IMR-90 (cell line): Measurements from ENCODE around the gene BRCA1. TPM values are rescaled to one million over a fixed set of nuclear protein-coding genes. Genes with fewer than 3 reads are reported as not detected.

Experiments
- ATAC-seq: fragments of 200-7000 bp; cut with Tn5 transposase; 2 replicates; pipeline ENCODE4 v1.9.1; 2020; ENCODE audit warnings: low read depth, mild to moderate bottlenecking, moderate library complexity
- BruUV-seq: library from RNA; stranded (reverse); fragments of 400-500 nt; replicated peaks from 2 replicates; lab custom pipeline; 2021; lab: Mats Ljungman, UMichigan
- CTCF ChIA-PET: fragments of 300-600 bp; formaldehyde crosslinking; extraction: SDS; loops from one replicate; lab custom pipeline; 2021; ENCODE audit warnings: antibody characterized with exemption; lab: Yijun Ruan, JAX
- POLR2A ChIA-PET: fragments of 300-600 bp; sonication (Branson Sonifier 250); formaldehyde crosslinking; loops from one replicate; lab custom pipeline; 2022; ENCODE audit warnings: antibody characterized with exemption; ENCODE audit not compliant: unreplicated experiment; lab: Charles Lee
- DNase-seq: peaks from one replicate; pipeline ENCODE4 v3.0.0; 2013
- H2AFZ ChIP-seq: replicated peaks from 2 replicates; pipeline ENCODE3; 2013; ENCODE audit warnings: low read length, mild to moderate bottlenecking; ENCODE audit not compliant: poor library complexity
- H2AK5ac ChIP-seq: 2 replicates; pipeline ENCODE4 v1.6.1; 2013; ENCODE audit warnings: low read depth, low read length, inconsistent platforms
- H2AK9ac ChIP-seq: replicated peaks from 2 replicates; pipeline ENCODE3; 2013; ENCODE audit warnings: mild to moderate bottlenecking, low read depth, low read length, moderate library complexity; ENCODE audit not compliant: poor library complexity
- H2BK120ac ChIP-seq: 2 replicates; pipeline ENCODE4 v1.6.1; 2013; ENCODE audit warnings: low read depth, low read length, inconsistent platforms
- H2BK15ac ChIP-seq: 3 replicates; pipeline ENCODE4 v1.6.1; 2013; ENCODE audit warnings: low read depth, low read length, inconsistent platforms
- H2BK20ac ChIP-seq: 2 replicates; pipeline ENCODE4 v1.6.1; 2013; ENCODE audit warnings: low read depth, mild to moderate bottlenecking, inconsistent platforms, low read length, moderate library complexity
- H2BK5ac ChIP-seq: 2 replicates; pipeline ENCODE4 v1.6.1; 2013; ENCODE audit warnings: mild to moderate bottlenecking, low read depth, low read length, inconsistent platforms; ENCODE audit not compliant: poor library complexity, severe bottlenecking
- H3K14ac ChIP-seq: replicated peaks from 2 replicates; pipeline ENCODE4 v1.6.1; 2013; ENCODE audit warnings: low read depth, low read length, inconsistent platforms
- H3K18ac ChIP-seq: 2 replicates; pipeline ENCODE4 v1.6.1; 2013; ENCODE audit warnings: low read depth, low read length, control low read depth
- H3K23ac ChIP-seq: 2 replicates; pipeline ENCODE4 v1.6.1; 2013; ENCODE audit warnings: low read depth, low read length, inconsistent platforms
- H3K27ac ChIP-seq: 2 replicates; pipeline ENCODE4 v1.5.1; 2013; ENCODE audit warnings: mild to moderate bottlenecking, control low read depth, low read length; ENCODE audit not compliant: insufficient read depth
- H3K27me3 ChIP-seq: 2 replicates; pipeline ENCODE4 v1.6.1; 2013; ENCODE audit warnings: low read length; ENCODE audit not compliant: control insufficient read depth, insufficient read depth
- H3K36me3 ChIP-seq: 2 replicates; pipeline ENCODE4 v1.6.1; 2013; ENCODE audit warnings: low read length, mixed read lengths; ENCODE audit not compliant: control insufficient read depth, insufficient read depth
- H3K4ac ChIP-seq: 2 replicates; pipeline ENCODE4 v1.6.1; 2013; ENCODE audit warnings: low read depth, low read length, inconsistent platforms
- H3K4me1 ChIP-seq: 2 replicates; pipeline ENCODE4 v1.6.1; 2013; ENCODE audit warnings: low read length, mixed read lengths; ENCODE audit not compliant: control insufficient read depth, insufficient read depth
- H3K4me2 ChIP-seq: 2 replicates; pipeline ENCODE4 v1.6.1; 2013; ENCODE audit warnings: low read depth, mild to moderate bottlenecking, control low read depth, low read length, moderate library complexity
- H3K4me3 ChIP-seq: 2 replicates; pipeline ENCODE4 v1.5.1; 2013; ENCODE audit warnings: low read depth, mild to moderate bottlenecking, control low read depth, low read length, moderate library complexity; ENCODE audit not compliant: insufficient read depth
- H3K56ac ChIP-seq: 2 replicates; pipeline ENCODE4 v1.6.1; 2013; ENCODE audit warnings: low read length, inconsistent platforms; ENCODE audit not compliant: insufficient read depth; ENCODE audit errors: extremely low read depth
- H3K79me1 ChIP-seq, 2 experiments: 2 replicates each; pipeline ENCODE4 v1.6.1; 2013; ENCODE audit warnings: low read length in 2 of 2, inconsistent platforms in 1 of 2, low read depth in 1 of 2
- H3K9ac ChIP-seq: 2 replicates; pipeline ENCODE4 v1.6.1; 2013; ENCODE audit warnings: low read depth, low read length, control low read depth
- H3K9me1 ChIP-seq: 2 replicates; pipeline ENCODE4 v1.6.1; 2013; ENCODE audit warnings: low read length, inconsistent platforms; ENCODE audit not compliant: insufficient read depth
- H3K9me3 ChIP-seq: 2 replicates; pipeline ENCODE4 v1.6.1; 2013; ENCODE audit warnings: low read length; ENCODE audit not compliant: control insufficient read depth, insufficient read depth
- H4K20me1 ChIP-seq: 2 replicates; pipeline ENCODE4 v1.6.1; 2013; ENCODE audit warnings: low read length, inconsistent platforms; ENCODE audit not compliant: insufficient read depth
- H4K5ac ChIP-seq: 2 replicates; pipeline ENCODE4 v1.6.1; 2013; ENCODE audit warnings: mild to moderate bottlenecking, low read depth, low read length, control low read depth
- H4K8ac ChIP-seq, 2 experiments: 2 replicates each; pipeline ENCODE4 v1.6.1; 2013; ENCODE audit warnings: low read depth in 2 of 2, low read length in 2 of 2, control low read depth in 1 of 2, inconsistent platforms in 1 of 2
- H4K91ac ChIP-seq: 2 replicates; pipeline ENCODE4 v1.6.1; 2013; ENCODE audit warnings: low read depth, low read length, inconsistent platforms; ENCODE audit not compliant: insufficient read depth
- BHLHE40 ChIP-seq: fragments of 150-350 bp; IDR thresholded peaks from 2 replicates; pipeline ENCODE4 v1.6.1; 2016; ENCODE audit warnings: mild to moderate bottlenecking, low read depth, low read length
- CEBPB ChIP-seq: IDR thresholded peaks from 2 replicates; pipeline ENCODE4 v1.6.1; 2012; ENCODE audit warnings: low read depth, low read length, improper control_type of control experiment
- CHD1 ChIP-seq: IDR thresholded peaks from 2 replicates; pipeline ENCODE4 v1.6.1; 2012; ENCODE audit warnings: low read depth, low read length, improper control_type of control experiment
- FOS ChIP-seq: fragments of 150-350 bp; IDR thresholded peaks from 2 replicates; pipeline ENCODE4 v1.6.1; 2016; ENCODE audit warnings: low read depth, low read length
- MAFK ChIP-seq: IDR thresholded peaks from 2 replicates; pipeline ENCODE4 v1.6.1; 2012; ENCODE audit warnings: low read depth, low read length, improper control_type of control experiment
- NFE2L2 ChIP-seq: fragments of 150-350 bp; IDR thresholded peaks from 2 replicates; pipeline ENCODE4 v1.6.1; 2016; ENCODE audit warnings: low read depth, mild to moderate bottlenecking, low read length
- POLR2A ChIP-seq: IDR thresholded peaks from 2 replicates; pipeline ENCODE4 v1.6.1; 2012; ENCODE audit warnings: mild to moderate bottlenecking, low read depth, low read length
- RCOR1 ChIP-seq: IDR thresholded peaks from 2 replicates; pipeline ENCODE4 v1.6.1; 2012; ENCODE audit warnings: mild to moderate bottlenecking, low read length, improper control_type of control experiment; ENCODE audit not compliant: insufficient replicate concordance
- RFX5 ChIP-seq: IDR thresholded peaks from 2 replicates; pipeline ENCODE4 v1.8.0; 2012; ENCODE audit warnings: low read depth, mild to moderate bottlenecking, low read length, moderate library complexity
- SMC3 ChIP-seq: fragments of 150-350 bp; IDR thresholded peaks from 2 replicates; pipeline ENCODE4 v1.6.1; 2016; ENCODE audit warnings: low read depth, mild to moderate bottlenecking, antibody characterized with exemption, low read length, moderate library complexity
- WGBS, 2 experiments: methylation state at CpG; one replicate each; pipeline versions ENCODE4 v1.1.5 to v1.1.7; 2013; ENCODE audit warnings: missing lambda C conversion rate in 2 of 2; ENCODE audit not compliant: insufficient read length in 1 of 2; ENCODE audit errors: extremely low coverage in 2 of 2; 5-methylcytosine and 5-hydroxymethylcytosine counted together
- dilution Hi-C: fragments of 300-500 bp; cut with HindIII; formaldehyde crosslinking; loops from one replicate; pipeline ENCODE4 v1.14.3; 2018; ENCODE audit warnings: low sequenced_read_pairs; ENCODE audit not compliant: unreplicated experiment
- in situ Hi-C: fragments of 300-500 bp; cut with MboI; formaldehyde crosslinking; loops from 3 replicates; pipeline ENCODE4 v1.14.3; 2019; ENCODE audit warnings: low sequenced_read_pairs, inconsistent platforms, mixed read lengths
- intact Hi-C: fragments of 100-400 bp; cut with micrococcal nuclease; formaldehyde crosslinking; loops from 2 replicates; pipeline ENCODE4 v1.10.0; 2022
- polyA plus RNA-seq, 3 experiments: library from polyadenylated mRNA; depleted of rRNA; stranded (reverse); fragments of >200 nt; gene quantifications; 2 replicates each; pipeline ENCODE4 v1.2.3, GENCODE V29; 2012; ENCODE audit warnings: low replicate concordance in 1 of 3
- total RNA-seq: library from RNA; depleted of rRNA; stranded (reverse); fragments of >200 nt; gene quantifications from 2 replicates; pipeline ENCODE4 v1.2.3, GENCODE V29; 2012
- TF ChIP-seq, protein P1 (sequence below): fragments of 150-350 bp; IDR thresholded peaks from 2 replicates; pipeline ENCODE4 v1.6.1; 2016; ENCODE audit warnings: low read depth, mild to moderate bottlenecking, low read length, moderate library complexity, borderline replicate concordance
- TF ChIP-seq, protein P2 (sequence below): fragments of 150-350 bp; IDR thresholded peaks from 2 replicates; pipeline ENCODE4 v1.6.1; 2017; ENCODE audit warnings: mild to moderate bottlenecking, antibody characterized with exemption, low read length, low read depth

The BRCA1 gene
- total and polyA plus RNA-seq, 2 of the 4 experiments (the other 2 are of a cell fraction) = 8.3 to 17.7 TPM

DNA sequence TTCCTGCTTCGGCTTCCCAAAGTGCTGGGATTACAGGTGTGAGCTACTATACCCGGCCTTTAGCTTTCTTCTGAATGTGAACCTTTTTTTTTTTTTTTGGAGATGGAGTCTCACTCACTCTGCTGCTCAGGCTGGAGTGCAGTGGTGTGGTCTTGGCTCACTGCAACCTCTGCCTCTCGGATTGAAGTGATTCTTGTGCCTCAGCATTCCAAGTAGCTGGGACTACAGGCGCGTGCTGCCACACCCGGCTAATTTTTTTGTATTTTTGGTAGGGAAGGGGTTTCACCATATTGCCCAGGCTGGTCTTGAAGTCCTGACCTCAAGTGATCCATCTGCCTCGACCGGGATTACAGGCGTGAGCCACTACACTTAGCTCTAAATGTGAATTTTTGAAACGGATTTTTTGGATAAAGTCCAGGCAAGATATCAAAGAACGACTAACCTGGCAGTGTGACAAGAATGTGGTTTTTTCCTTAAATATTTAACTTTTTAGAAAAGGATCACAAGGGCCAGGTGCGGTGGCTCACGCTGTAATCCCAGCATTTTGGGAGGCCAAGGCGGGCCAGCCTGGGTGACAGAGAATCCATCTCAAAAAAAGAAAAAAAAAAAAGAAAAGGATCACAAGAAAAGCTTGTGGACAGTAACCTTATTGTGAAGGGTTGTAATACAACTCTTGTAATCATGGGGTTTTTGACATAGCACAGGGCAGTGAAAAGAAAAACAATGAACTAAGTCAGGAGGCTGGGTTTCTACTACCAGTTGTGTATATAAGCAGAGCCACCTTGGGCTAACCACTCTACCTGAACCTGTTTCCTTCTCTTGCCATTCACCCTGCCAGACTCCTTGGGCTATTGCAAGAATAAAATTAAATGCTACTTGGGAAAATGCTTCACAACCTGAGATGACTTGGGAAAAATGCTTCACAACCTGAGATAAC is 6.2 kb downstream of the BRCA1 start:
- WGBS, 2 experiments = no CpG with 5 or more reads among the region's 14 CpGs
- ATAC-seq = peak; percentile 17; the same call in 1 of the 2 replicates
- CTCF ChIA-PET = no interaction called here

More for the DNA sequence above, 6.2 kb downstream of the BRCA1 start:
- H3K56ac ChIP-seq = no peak overlapping the region
- no peaks in the 10 kb centered on the region for H3K36me3 ChIP-seq
- no peaks in the 10 kb centered on the region for H3K9me3 ChIP-seq
- peaks cover 3% of the 10 kb centered on the region; the same call in 1 of the 2 replicates for H3K9me1 ChIP-seq
- H4K5ac ChIP-seq = no peak overlapping the region
- no peak overlapping the region for H3K27ac ChIP-seq
- H3K18ac ChIP-seq = no peak overlapping the region
- H2AK5ac ChIP-seq = no peak overlapping the region
- no peak overlapping the region for H3K14ac ChIP-seq
- H2AK9ac ChIP-seq = no peak overlapping the region
- no peak overlapping the region for H3K4ac ChIP-seq
- H2BK120ac ChIP-seq = no peak overlapping the region
- no peaks in the 10 kb centered on the region for H3K27me3 ChIP-seq
- TF ChIP-seq RCOR1 = no peak
- no peak for TF ChIP-seq NFE2L2
- no peak for TF ChIP-seq MAFK
- no peak for TF ChIP-seq POLR2A
- no peak for TF ChIP-seq SMC3
- TF ChIP-seq, protein P1, sequence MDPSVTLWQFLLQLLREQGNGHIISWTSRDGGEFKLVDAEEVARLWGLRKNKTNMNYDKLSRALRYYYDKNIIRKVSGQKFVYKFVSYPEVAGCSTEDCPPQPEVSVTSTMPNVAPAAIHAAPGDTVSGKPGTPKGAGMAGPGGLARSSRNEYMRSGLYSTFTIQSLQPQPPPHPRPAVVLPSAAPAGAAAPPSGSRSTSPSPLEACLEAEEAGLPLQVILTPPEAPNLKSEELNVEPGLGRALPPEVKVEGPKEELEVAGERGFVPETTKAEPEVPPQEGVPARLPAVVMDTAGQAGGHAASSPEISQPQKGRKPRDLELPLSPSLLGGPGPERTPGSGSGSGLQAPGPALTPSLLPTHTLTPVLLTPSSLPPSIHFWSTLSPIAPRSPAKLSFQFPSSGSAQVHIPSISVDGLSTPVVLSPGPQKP = no peak
- no peak for TF ChIP-seq FOS
- no peak for TF ChIP-seq BHLHE40
- no peak for TF ChIP-seq RFX5
- TF ChIP-seq CHD1 = no peak
- TF ChIP-seq CEBPB = no peak
- TF ChIP-seq, protein P2, sequence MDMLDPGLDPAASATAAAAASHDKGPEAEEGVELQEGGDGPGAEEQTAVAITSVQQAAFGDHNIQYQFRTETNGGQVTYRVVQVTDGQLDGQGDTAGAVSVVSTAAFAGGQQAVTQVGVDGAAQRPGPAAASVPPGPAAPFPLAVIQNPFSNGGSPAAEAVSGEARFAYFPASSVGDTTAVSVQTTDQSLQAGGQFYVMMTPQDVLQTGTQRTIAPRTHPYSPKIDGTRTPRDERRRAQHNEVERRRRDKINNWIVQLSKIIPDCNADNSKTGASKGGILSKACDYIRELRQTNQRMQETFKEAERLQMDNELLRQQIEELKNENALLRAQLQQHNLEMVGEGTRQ = no peak
- peak; percentile 17 for DNase-seq
- dilution Hi-C loops = no loop called here
- H4K91ac ChIP-seq = no peak overlapping the region
- intact Hi-C loops = no loop called here
- no peak overlapping the region for H2AFZ ChIP-seq
- peaks cover 0 to 10% of the 10 kb centered on the region in 2 experiments; a peak in 2 of 4 replicates for H3K79me1 ChIP-seq
- no TSS peak for BruUV-seq
- no peak overlapping the region for H2BK5ac ChIP-seq
- in situ Hi-C loops = no loop called here
- POLR2A ChIA-PET = no interaction called here
- no peaks in the 10 kb centered on the region for H3K4me1 ChIP-seq
- no peak overlapping the region for H3K23ac ChIP-seq
- no peak overlapping the region for H3K4me3 ChIP-seq
- H4K20me1 ChIP-seq = no peaks in the 10 kb centered on the region
- no peak overlapping the region for H3K4me2 ChIP-seq
- H2BK15ac ChIP-seq = no peak overlapping the region
- H4K8ac ChIP-seq = no peak overlapping the region
- H3K9ac ChIP-seq = no peak overlapping the region
- H2BK20ac ChIP-seq = no peak overlapping the region
